GM12891 (cell line): Measurements from ENCODE around the gene MYO9A.

ENCODE experiments used
- PAX5 ChIP-seq: IDR thresholded peaks from 2 replicates; pipeline ENCODE4 v1.6.1; 2011; ENCODE audit warnings: low read length, moderate library complexity, mild to moderate bottlenecking; ENCODE audit not compliant: insufficient read depth, severe bottlenecking
- POLR2A ChIP-seq: IDR thresholded peaks from 2 replicates; pipeline ENCODE4 v1.6.1; 2011; ENCODE audit warnings: low read depth, low read length, control low read depth

DNA sequence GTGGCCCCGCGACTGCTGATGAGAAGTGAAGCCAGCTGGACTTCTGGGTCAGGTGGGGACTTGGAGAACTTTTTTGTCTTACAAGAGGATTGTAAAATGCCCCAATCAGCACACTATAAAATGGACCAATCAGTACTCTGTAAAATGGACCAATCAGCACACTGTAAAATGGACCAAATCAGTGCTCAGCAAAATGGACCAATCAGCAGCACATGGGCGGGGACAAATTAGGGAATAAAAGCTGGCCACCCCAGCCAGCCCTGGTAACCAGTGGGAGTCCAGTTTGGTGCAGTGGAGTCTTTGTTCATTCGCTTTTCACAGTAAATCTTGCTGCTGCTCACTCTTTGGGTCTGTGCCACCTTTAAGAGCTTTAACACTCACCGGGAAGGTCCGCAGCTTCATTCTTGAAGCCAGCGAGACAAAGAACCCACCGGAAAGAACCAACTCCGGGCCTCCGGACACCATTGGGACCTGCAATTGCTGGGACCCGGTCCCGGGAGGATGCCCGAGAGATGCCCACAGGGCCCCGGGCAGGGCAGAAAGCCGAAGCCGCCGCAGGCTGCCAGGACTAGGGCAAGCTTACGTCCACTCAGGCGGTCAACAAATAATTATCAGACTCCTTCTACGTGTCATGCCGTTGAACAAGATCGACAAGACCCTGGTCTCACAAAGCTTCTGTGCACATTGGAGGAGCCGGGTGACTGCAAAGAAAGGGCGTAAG is 315.9 kb downstream of the MYO9A start:
- TF ChIP-seq POLR2A = no peak
- no peak for TF ChIP-seq PAX5
